GM12891 (cell line): Measurements from ENCODE around the gene EPYC.

ENCODE experiments used
- POLR2A ChIP-seq: IDR thresholded peaks from 2 replicates; pipeline ENCODE4 v1.6.1; 2011; ENCODE audit warnings: low read depth, low read length, control low read depth
- SPI1 ChIP-seq: IDR thresholded peaks from 2 replicates; pipeline ENCODE4 v1.6.1; 2011; ENCODE audit warnings: low read depth, low read length, control low read depth
- TAF1 ChIP-seq: IDR thresholded peaks from 2 replicates; pipeline ENCODE4 v1.6.1; 2011; ENCODE audit warnings: low read depth, low read length, control low read depth

GRCh38 chr12:90917431-90917830 lies 87.3 kb downstream of the EPYC start:
- TF ChIP-seq POLR2A (no peak), TAF1 (no peak), SPI1 (no peak)
